ENCODE results near the gene TDRD7.

Gene TDRD7

GRCh38 chr9:97529363-97530076 lies 117.6 kb downstream of the TDRD7 start:
- no peak for DNase-seq

GRCh38 chr9:97531888-97532376 lies 120.0 kb downstream of the TDRD7 start:
- DNase-seq, result no peak

- no peak for DNase-seq
Measured at GRCh38 chr9:97534185-97534584, 122.3 kb downstream of the TDRD7 start.

GRCh38 chr9:97534961-97535594 lies 123.2 kb downstream of the TDRD7 start:
- no peak for DNase-seq

GRCh38 chr9:97535771-97536170 lies 123.9 kb downstream of the TDRD7 start:
- DNase-seq, result no peak

GRCh38 chr9:97536480-97536879 lies 124.6 kb downstream of the TDRD7 start:
- no peak for DNase-seq

- no peak for DNase-seq
Measured at GRCh38 chr9:97543561-97543960, 131.7 kb downstream of the TDRD7 start.

GRCh38 chr9:97545486-97545885 lies 133.6 kb downstream of the TDRD7 start:
- no peak for DNase-seq

All from NCI-H524 treated with DMSO at 0.1 percent for 48 hours (cell line).